Neuron (in vitro differentiated cells): ENCODE data around the gene TMEM161A.

ENCODE experiments used
- H2AFZ ChIP-seq: one replicate; pipeline ENCODE4 v1.6.1; 2013; ENCODE audit warnings: low read depth, mild to moderate bottlenecking, inconsistent platforms, low read length, moderate library complexity
- H3K27me3 ChIP-seq: one replicate; pipeline ENCODE4 v1.6.1; 2013; ENCODE audit warnings: low read length; ENCODE audit not compliant: insufficient read depth
- H3K36me3 ChIP-seq: one replicate; pipeline ENCODE4 v1.6.1; 2013; ENCODE audit warnings: low read length; ENCODE audit not compliant: insufficient read depth
- H3K4me1 ChIP-seq: one replicate; pipeline ENCODE4 v1.6.1; 2013; ENCODE audit warnings: low read length; ENCODE audit not compliant: insufficient read depth
- H3K4me3 ChIP-seq: 2 replicates; pipeline ENCODE4 v1.5.1; 2013; ENCODE audit warnings: mild to moderate bottlenecking, low read length, moderate library complexity
- H3K9me3 ChIP-seq: one replicate; pipeline ENCODE4 v1.6.1; 2013; ENCODE audit warnings: low read length

TMEM161A gene

GRCh38 chr19:19094513-19094912 lies 43.8 kb downstream of the TMEM161A start:
- H3K4me1 ChIP-seq: no peaks in the 10 kb centered on the region
- no peaks in the 10 kb centered on the region for H3K9me3 ChIP-seq
- H3K36me3 ChIP-seq: peaks cover 4% of the 10 kb centered on the region
- no peaks in the 10 kb centered on the region for H3K27me3 ChIP-seq
- no peak overlapping the region for H3K4me3 ChIP-seq
- H2AFZ ChIP-seq: no peak overlapping the region

- H3K4me1 ChIP-seq: no peaks in the 10 kb centered on the region
- no peaks in the 10 kb centered on the region for H3K9me3 ChIP-seq
- no peak overlapping the region for H3K4me3 ChIP-seq
- H2AFZ ChIP-seq: no peak overlapping the region
- no peaks in the 10 kb centered on the region for H3K36me3 ChIP-seq
- H3K27me3 ChIP-seq: no peaks in the 10 kb centered on the region
These were observed 50.6 kb downstream of the TMEM161A start for GRCh38 chr19:19087676-19088075.

GRCh38 chr19:19083413-19084178 lies 54.7 kb downstream of the TMEM161A start:
- Histone ChIP-seq H3K9me3 (no peaks in the 10 kb centered on the region), H3K27me3 (no peaks in the 10 kb centered on the region), H2AFZ (no peak overlapping the region), H3K4me3 (no peak overlapping the region), H3K36me3 (no peaks in the 10 kb centered on the region), H3K4me1 (no peaks in the 10 kb centered on the region)

GRCh38 chr19:19081642-19082151 lies 56.6 kb downstream of the TMEM161A start:
- Histone ChIP-seq H3K4me3 (no peak overlapping the region), H2AFZ (no peak overlapping the region), H3K36me3 (no peaks in the 10 kb centered on the region), H3K4me1 (no peaks in the 10 kb centered on the region), H3K9me3 (no peaks in the 10 kb centered on the region), H3K27me3 (no peaks in the 10 kb centered on the region)

- Histone ChIP-seq H3K4me3 (no peak overlapping the region), H2AFZ (no peak overlapping the region), H3K36me3 (no peaks in the 10 kb centered on the region), H3K4me1 (no peaks in the 10 kb centered on the region), H3K9me3 (no peaks in the 10 kb centered on the region), H3K27me3 (no peaks in the 10 kb centered on the region)
These were observed 58.7 kb downstream of the TMEM161A start for GRCh38 chr19:19079571-19079970.

- no peaks in the 10 kb centered on the region for H3K36me3 ChIP-seq
- no peaks in the 10 kb centered on the region for H3K9me3 ChIP-seq
- no peak overlapping the region for H2AFZ ChIP-seq
- no peaks in the 10 kb centered on the region for H3K4me1 ChIP-seq
- H3K4me3 ChIP-seq: no peak overlapping the region
- H3K27me3 ChIP-seq: no peaks in the 10 kb centered on the region
These were observed 59.5 kb downstream of the TMEM161A start for GRCh38 chr19:19078801-19079200.

- no peaks in the 10 kb centered on the region for H3K4me1 ChIP-seq
- no peak overlapping the region for H2AFZ ChIP-seq
- H3K27me3 ChIP-seq: no peaks in the 10 kb centered on the region
- no peak overlapping the region for H3K4me3 ChIP-seq
- H3K36me3 ChIP-seq: no peaks in the 10 kb centered on the region
- no peaks in the 10 kb centered on the region for H3K9me3 ChIP-seq
These were observed 61.2 kb downstream of the TMEM161A start for GRCh38 chr19:19077103-19077502.

- H2AFZ ChIP-seq: no peak overlapping the region
- H3K36me3 ChIP-seq: no peaks in the 10 kb centered on the region
- H3K27me3 ChIP-seq: no peaks in the 10 kb centered on the region
- H3K9me3 ChIP-seq: no peaks in the 10 kb centered on the region
- no peak overlapping the region for H3K4me3 ChIP-seq
- H3K4me1 ChIP-seq: no peaks in the 10 kb centered on the region
These were observed 61.8 kb downstream of the TMEM161A start for GRCh38 chr19:19076476-19076875.

- H3K4me3 ChIP-seq: no peak overlapping the region
- no peaks in the 10 kb centered on the region for H3K4me1 ChIP-seq
- H3K36me3 ChIP-seq: no peaks in the 10 kb centered on the region
- H2AFZ ChIP-seq: no peak overlapping the region
- H3K27me3 ChIP-seq: no peaks in the 10 kb centered on the region
- H3K9me3 ChIP-seq: no peaks in the 10 kb centered on the region
These were observed 63.2 kb downstream of the TMEM161A start for GRCh38 chr19:19075126-19075525.

GRCh38 chr19:19074196-19074882 lies 63.9 kb downstream of the TMEM161A start:
- Histone ChIP-seq H3K4me3 (no peak overlapping the region), H3K9me3 (no peaks in the 10 kb centered on the region), H3K27me3 (no peaks in the 10 kb centered on the region)

GRCh38 chr19:19071897-19072296 lies 66.4 kb downstream of the TMEM161A start:
- no peaks in the 10 kb centered on the region for H3K4me1 ChIP-seq
- H3K9me3 ChIP-seq: no peaks in the 10 kb centered on the region
- H3K27me3 ChIP-seq: no peaks in the 10 kb centered on the region
- H3K36me3 ChIP-seq: no peaks in the 10 kb centered on the region
- H3K4me3 ChIP-seq: no peak overlapping the region
- no peak overlapping the region for H2AFZ ChIP-seq

More at GRCh38 chr19:19074196-19074882, 63.9 kb downstream of the TMEM161A start:
- H2AFZ ChIP-seq: no peak overlapping the region
- H3K36me3 ChIP-seq: no peaks in the 10 kb centered on the region
- H3K4me1 ChIP-seq: no peaks in the 10 kb centered on the region
